GM23248 (cell line): ENCODE data around the gene TRHDE. TPM values are rescaled to one million over a fixed set of nuclear protein-coding genes. Genes with fewer than 3 reads are reported as not detected.

Experiments
- DNase-seq: peaks from one replicate; pipeline ENCODE4 v3.0.0-alpha.2; 2015
- H2AFZ ChIP-seq: fragments of 200-600 bp; sonication (generic); 2 replicates; pipeline ENCODE4 v1.6.1; 2016; ENCODE audit warnings: antibody characterized with exemption
- H3F3A ChIP-seq: fragments of 200-600 bp; sonication (generic); 2 replicates; pipeline ENCODE4 v1.6.1; 2016; ENCODE audit warnings: mild to moderate bottlenecking, antibody characterized with exemption, mixed run types; ENCODE audit not compliant: insufficient read depth
- H3K27ac ChIP-seq: fragments of 200-600 bp; sonication (generic); 2 replicates; pipeline ENCODE4 v1.5.1; 2016; ENCODE audit warnings: mild to moderate bottlenecking
- H3K27me3 ChIP-seq: fragments of 200-600 bp; sonication (generic); replicated peaks from 2 replicates; pipeline ENCODE4 v1.6.1; 2016; ENCODE audit warnings: mild to moderate bottlenecking; ENCODE audit not compliant: insufficient read depth
- H3K36me3 ChIP-seq: fragments of 200-600 bp; sonication (generic); 2 replicates; pipeline ENCODE4 v1.6.1; 2016; ENCODE audit warnings: low read depth, mild to moderate bottlenecking
- H3K4me1 ChIP-seq: fragments of 200-600 bp; sonication (generic); 2 replicates; pipeline ENCODE4 v1.6.1; 2016; ENCODE audit warnings: mild to moderate bottlenecking; ENCODE audit not compliant: insufficient read depth
- H3K4me2 ChIP-seq: fragments of 200-600 bp; sonication (generic); one replicate; pipeline ENCODE4 v1.6.1; 2016; ENCODE audit warnings: mild to moderate bottlenecking; ENCODE audit not compliant: unreplicated experiment
- H3K4me3 ChIP-seq: fragments of 200-600 bp; sonication (generic); 2 replicates; pipeline ENCODE4 v1.5.1; 2016; ENCODE audit warnings: mild to moderate bottlenecking
- H3K79me2 ChIP-seq: fragments of 200-600 bp; sonication (generic); 2 replicates; pipeline ENCODE4 v1.6.1; 2016; ENCODE audit warnings: mild to moderate bottlenecking; ENCODE audit not compliant: insufficient read depth
- H3K9ac ChIP-seq: fragments of 200-600 bp; sonication (generic); 2 replicates; pipeline ENCODE4 v1.6.1; 2016; ENCODE audit warnings: mild to moderate bottlenecking
- H3K9me2 ChIP-seq: fragments of 200-600 bp; sonication (generic); 2 replicates; pipeline ENCODE4 v1.6.1; 2016; ENCODE audit warnings: mixed run types, mild to moderate bottlenecking, moderate library complexity; ENCODE audit not compliant: insufficient read depth
- H3K9me3 ChIP-seq: fragments of 200-600 bp; sonication (generic); one replicate; pipeline ENCODE4 v1.6.1; 2017; ENCODE audit warnings: low read depth
- H4K20me1 ChIP-seq: fragments of 200-600 bp; sonication (generic); 2 replicates; pipeline ENCODE4 v1.6.0; 2016; ENCODE audit not compliant: insufficient read depth
- EZH2 ChIP-seq: fragments of 200-600 bp; sonication (generic); IDR thresholded peaks from 2 replicates; pipeline ENCODE4 v1.6.1; 2018; ENCODE audit warnings: antibody characterized with exemption, mild to moderate bottlenecking; ENCODE audit not compliant: insufficient read depth, poor library complexity, severe bottlenecking
- EZH2phosphoT487 ChIP-seq: fragments of 200-600 bp; sonication (generic); IDR thresholded peaks from 2 replicates; pipeline ENCODE4 v1.6.1; 2018; ENCODE audit warnings: antibody characterized with exemption, moderate library complexity, mild to moderate bottlenecking, low read depth; ENCODE audit not compliant: insufficient read depth
- WGBS, 2 experiments: methylation state at CpG; one replicate each; pipeline ENCODE4 v1.1.6; 2015 to 2017; ENCODE audit warnings: low lambda C conversion rate in 2 of 2, low coverage in 1 of 2; ENCODE audit errors: missing lambda C conversion rate in 2 of 2; 5-methylcytosine and 5-hydroxymethylcytosine counted together
- in situ Hi-C: fragments of 300-500 bp; cut with MboI; formaldehyde crosslinking; loops from 2 replicates; pipeline ENCODE4 v1.15.0; 2020
- polyA plus RNA-seq: library from polyadenylated mRNA; unstranded; fragments of >200 nt; fragmentation: Nextera tagmentation; extraction: Ambion mirVana; gene quantifications from 2 replicates; pipeline ENCODE4 v1.2.1, GENCODE V29; 2016
- total RNA-seq: library from RNA; depleted of rRNA; stranded (reverse); fragments of >200 nt; shearing (Covaris generic); gene quantifications from 2 replicates; pipeline ENCODE4 v1.2.3, GENCODE V29; 2014

Gene TRHDE
- total and polyA plus RNA-seq, 2 experiments from 2014 or later, result 1.4 to 2.8 TPM

DNA sequence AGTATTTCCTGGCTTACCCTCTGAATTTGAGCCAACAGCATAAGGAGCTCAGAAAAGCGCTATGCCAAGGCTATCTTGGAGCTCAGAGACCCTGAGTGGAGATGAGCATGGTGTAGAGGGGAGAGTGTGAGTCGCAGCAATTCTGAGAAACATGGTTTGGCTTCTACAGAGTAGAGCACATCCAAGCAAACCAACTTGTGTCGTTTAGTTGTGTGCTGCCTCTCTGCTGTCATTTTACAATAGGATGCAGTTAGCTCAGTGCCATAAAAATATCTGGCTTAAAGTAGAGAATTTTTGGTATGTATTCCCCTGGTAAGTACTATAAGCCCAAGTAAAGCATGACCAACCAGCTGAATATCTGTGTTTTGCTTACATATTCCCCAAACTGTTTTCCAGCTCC lies 249.2 kb downstream of the TRHDE start:
- Histone ChIP-seq H4K20me1 (no peaks in the 10 kb centered on the region), H3K4me1 (no peaks in the 10 kb centered on the region), H2AFZ (no peak overlapping the region), H3K79me2 (no peaks in the 10 kb centered on the region), H3K27me3 (no peaks in the 10 kb centered on the region), H3K9me2 (no peaks in the 10 kb centered on the region), H3F3A (no peaks in the 10 kb centered on the region), H3K27ac (no peak overlapping the region), H3K36me3 (no peaks in the 10 kb centered on the region), H3K4me2 (no peak overlapping the region), H3K9me3 (no peaks in the 10 kb centered on the region), H3K9ac (no peak overlapping the region), H3K4me3 (no peak overlapping the region)
- no peak for TF ChIP-seq EZH2
- TF ChIP-seq EZH2phosphoT487, result no peak
- DNase-seq, result no peak
- in situ Hi-C loops, result no loop called here
- WGBS, 2 experiments, result 12 to 16% methylated on average over 3 of the region's 3 CpGs

DNA sequence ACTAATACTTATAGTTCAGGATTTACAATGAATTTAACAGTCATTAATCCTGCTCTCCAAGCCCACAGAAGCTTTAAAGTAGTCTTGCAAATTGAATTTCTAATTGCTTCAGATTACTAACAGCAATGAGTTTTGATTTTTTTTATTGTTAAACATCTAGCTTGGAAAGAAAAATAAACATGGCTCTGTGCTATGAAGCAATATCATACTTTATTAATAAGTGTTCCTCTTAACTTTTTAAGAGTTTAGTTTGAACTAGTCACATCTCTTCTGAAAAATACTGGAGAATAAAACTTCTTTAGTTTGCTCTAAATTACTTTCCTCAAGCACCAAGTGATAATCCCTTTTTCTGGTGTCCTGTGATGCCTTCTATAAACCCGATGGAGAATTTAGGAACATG lies 250.2 kb downstream of the TRHDE start:
- H3K79me2 ChIP-seq, result no peaks in the 10 kb centered on the region
- H3K27me3 ChIP-seq, result no peaks in the 10 kb centered on the region
- H3K36me3 ChIP-seq, result no peaks in the 10 kb centered on the region
- DNase-seq, result no peak
- no peaks in the 10 kb centered on the region for H4K20me1 ChIP-seq
- H3K4me3 ChIP-seq, result no peak overlapping the region
- no peaks in the 10 kb centered on the region for H3K9me2 ChIP-seq
- no peak overlapping the region for H2AFZ ChIP-seq
- no peak for TF ChIP-seq EZH2phosphoT487
- TF ChIP-seq EZH2, result no peak
- no peak overlapping the region for H3K27ac ChIP-seq
- no peaks in the 10 kb centered on the region for H3K4me1 ChIP-seq
- H3F3A ChIP-seq, result no peaks in the 10 kb centered on the region
- H3K9me3 ChIP-seq, result no peaks in the 10 kb centered on the region
- in situ Hi-C loops, result no loop called here
- no peak overlapping the region for H3K9ac ChIP-seq
- 11 to 17% methylated on average over 1 of the region's 1 CpG for WGBS, 2 experiments
- H3K4me2 ChIP-seq, result no peak overlapping the region

DNA sequence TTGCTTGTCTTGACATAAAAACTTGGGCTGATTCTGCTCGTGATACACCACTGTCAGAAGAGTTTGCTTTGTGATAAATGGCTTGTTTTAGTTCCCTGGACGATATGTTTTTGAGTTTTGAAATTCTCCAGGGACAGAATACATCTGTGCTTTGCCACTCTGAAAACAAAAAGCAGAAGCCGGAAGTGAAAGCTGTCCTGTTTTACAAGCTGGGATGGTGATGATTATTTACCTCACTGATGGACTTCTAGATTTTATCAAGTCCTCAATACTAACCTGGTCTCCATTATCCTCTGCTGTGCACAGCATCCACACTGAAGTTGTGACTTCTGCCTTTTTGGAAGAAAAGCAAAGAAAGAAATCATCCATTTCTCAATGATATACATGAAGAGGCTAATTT lies 251.6 kb downstream of the TRHDE start:
- Histone ChIP-seq H3K9ac (no peak overlapping the region), H3F3A (no peaks in the 10 kb centered on the region), H3K4me3 (no peak overlapping the region), H2AFZ (no peak overlapping the region), H3K27ac (no peak overlapping the region), H3K9me3 (no peaks in the 10 kb centered on the region), H3K36me3 (no peaks in the 10 kb centered on the region), H3K79me2 (no peaks in the 10 kb centered on the region), H3K27me3 (no peaks in the 10 kb centered on the region), H4K20me1 (no peaks in the 10 kb centered on the region), H3K4me1 (no peaks in the 10 kb centered on the region), H3K9me2 (no peaks in the 10 kb centered on the region), H3K4me2 (no peak overlapping the region)
- no peak for TF ChIP-seq EZH2
- no peak for TF ChIP-seq EZH2phosphoT487
- in situ Hi-C loops, result no loop called here
- 0 to 6% methylated on average over 3 of the region's 3 CpGs for WGBS, 2 experiments
- DNase-seq, result no peak

DNA sequence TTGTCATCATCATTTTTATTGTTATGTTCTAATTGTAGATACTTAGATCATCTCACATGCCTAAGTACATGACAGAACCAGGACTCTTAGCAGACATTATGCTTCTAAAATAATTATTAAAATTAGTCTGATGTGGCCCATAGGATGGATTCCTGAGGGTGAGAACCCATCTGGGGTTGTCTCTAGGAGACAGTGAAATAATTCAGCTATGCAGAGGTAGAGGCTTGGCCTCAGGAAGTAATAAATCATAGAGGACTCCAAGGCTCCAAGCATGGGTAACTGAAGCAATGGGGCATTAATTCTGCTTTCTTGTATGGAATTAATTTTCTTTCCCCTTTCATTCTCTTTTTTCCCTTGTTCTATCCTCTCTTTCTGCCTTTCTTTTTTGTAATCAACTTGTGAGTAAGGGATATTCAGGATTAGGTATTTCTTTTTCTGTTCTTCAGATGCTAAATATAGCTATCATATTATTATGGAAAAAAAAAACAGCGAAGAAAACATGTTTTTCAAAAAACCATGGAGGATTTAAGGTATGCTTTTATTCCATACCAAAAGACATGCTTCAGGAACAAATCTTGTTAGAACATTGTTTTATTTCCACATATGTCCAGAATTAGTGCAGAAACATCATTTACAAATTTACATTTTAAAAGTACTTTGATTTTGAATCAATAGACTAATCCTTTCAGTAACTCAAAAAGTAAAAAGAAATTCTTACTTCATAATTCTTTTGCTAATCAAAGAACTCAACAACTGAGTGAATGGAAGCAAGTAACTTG lies 263.2 kb downstream of the TRHDE start:
- in situ Hi-C loops, result no loop called here
- no peaks in the 10 kb centered on the region for H3K79me2 ChIP-seq
- no peak for DNase-seq
- H4K20me1 ChIP-seq, result no peaks in the 10 kb centered on the region
- H3K9me3 ChIP-seq, result no peaks in the 10 kb centered on the region
- H3K9ac ChIP-seq, result no peak overlapping the region
- 8 to 13% methylated on average over 1 of the region's 1 CpG for WGBS, 2 experiments
- H3F3A ChIP-seq, result no peaks in the 10 kb centered on the region
- no peak overlapping the region for H3K4me3 ChIP-seq
- no peak overlapping the region for H2AFZ ChIP-seq
- H3K4me1 ChIP-seq, result no peaks in the 10 kb centered on the region
- H3K4me2 ChIP-seq, result no peak overlapping the region
- no peaks in the 10 kb centered on the region; the same call in 1 of the 2 replicates for H3K9me2 ChIP-seq
- TF ChIP-seq EZH2, result no peak
- no peak for TF ChIP-seq EZH2phosphoT487
- no peak overlapping the region for H3K27ac ChIP-seq
- H3K36me3 ChIP-seq, result no peaks in the 10 kb centered on the region
- H3K27me3 ChIP-seq, result no peaks in the 10 kb centered on the region

DNA sequence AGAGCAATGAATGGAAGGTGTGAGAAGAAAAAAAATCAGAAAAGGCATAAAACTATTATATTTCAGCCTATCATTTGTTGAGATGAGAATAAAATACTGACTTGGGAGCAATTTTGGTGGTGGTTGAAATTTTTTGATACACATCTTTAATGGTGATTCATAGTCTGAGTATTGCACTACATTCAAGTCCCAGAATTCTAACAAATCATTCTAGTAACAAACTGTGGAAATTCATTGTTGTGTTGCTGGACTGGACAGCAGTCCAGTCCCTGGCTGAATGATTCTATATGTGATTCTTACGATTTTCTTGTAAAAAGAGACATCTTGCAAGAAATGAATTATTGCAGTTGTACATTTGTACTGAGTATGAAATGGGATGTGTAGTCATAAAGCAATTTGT lies 268.6 kb downstream of the TRHDE start:
- TF ChIP-seq EZH2phosphoT487 (no peak), EZH2 (no peak)
- Histone ChIP-seq H3K36me3 (no peaks in the 10 kb centered on the region), H3K9ac (no peak overlapping the region), H3K27me3 (no peaks in the 10 kb centered on the region), H3K27ac (no peak overlapping the region), H3K9me3 (no peaks in the 10 kb centered on the region), H3K4me1 (no peaks in the 10 kb centered on the region), H4K20me1 (no peaks in the 10 kb centered on the region), H3K4me3 (no peak overlapping the region), H3F3A (no peaks in the 10 kb centered on the region), H3K9me2 (no peaks in the 10 kb centered on the region), H3K4me2 (no peak overlapping the region), H3K79me2 (no peaks in the 10 kb centered on the region), H2AFZ (no peak overlapping the region)
- in situ Hi-C loops, result no loop called here
- 0 to 6% methylated on average over 1 of the region's 1 CpG for WGBS, 2 experiments
- DNase-seq, result peak; percentile 5
